Prostate gland (tissue), 2 donors: ENCODE results near the gene GRB10.

Source experiments
- POLR2A ChIP-seq: fragments of 450-650 bp; IDR thresholded peaks from one replicate; pipeline ENCODE4 v1.6.1; 2016; ENCODE audit warnings: antibody characterized with exemption, mild to moderate bottlenecking
- TF ChIP-seq, protein P1 (sequence below), 4 experiments: fragments of 200-600 bp in 2 of 4; fragments of 450-650 bp in 2 of 4; sonication (generic) in 2 of 4; IDR thresholded peaks; 1 replicate in 3 of 4; 2 replicates in 1 of 4; pipeline ENCODE4 v1.5.1; 2016 to 2019; ENCODE audit warnings: antibody characterized with exemption in 4 of 4, mild to moderate bottlenecking in 2 of 4, moderate library complexity in 2 of 4

DNA sequence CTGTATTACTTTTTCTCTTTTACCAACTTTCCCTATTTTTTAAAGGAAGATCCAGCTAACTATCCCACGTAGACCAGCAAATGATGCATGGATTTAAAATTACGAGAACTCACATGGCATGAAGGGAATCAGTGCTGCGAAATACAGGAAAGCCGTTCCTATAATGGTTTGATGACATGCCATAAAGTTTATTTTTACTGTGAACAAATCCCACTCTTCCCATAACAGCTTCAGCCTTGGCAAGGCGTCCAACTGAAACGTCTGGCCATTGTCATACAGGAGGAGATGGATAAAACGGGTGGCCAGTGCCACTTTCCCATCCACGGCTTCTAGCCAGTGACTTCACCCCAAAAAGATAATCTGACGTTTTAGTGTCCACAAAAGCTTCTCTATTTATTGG, 111.3 kb downstream of the GRB10 start:
- TF ChIP-seq, protein P1, sequence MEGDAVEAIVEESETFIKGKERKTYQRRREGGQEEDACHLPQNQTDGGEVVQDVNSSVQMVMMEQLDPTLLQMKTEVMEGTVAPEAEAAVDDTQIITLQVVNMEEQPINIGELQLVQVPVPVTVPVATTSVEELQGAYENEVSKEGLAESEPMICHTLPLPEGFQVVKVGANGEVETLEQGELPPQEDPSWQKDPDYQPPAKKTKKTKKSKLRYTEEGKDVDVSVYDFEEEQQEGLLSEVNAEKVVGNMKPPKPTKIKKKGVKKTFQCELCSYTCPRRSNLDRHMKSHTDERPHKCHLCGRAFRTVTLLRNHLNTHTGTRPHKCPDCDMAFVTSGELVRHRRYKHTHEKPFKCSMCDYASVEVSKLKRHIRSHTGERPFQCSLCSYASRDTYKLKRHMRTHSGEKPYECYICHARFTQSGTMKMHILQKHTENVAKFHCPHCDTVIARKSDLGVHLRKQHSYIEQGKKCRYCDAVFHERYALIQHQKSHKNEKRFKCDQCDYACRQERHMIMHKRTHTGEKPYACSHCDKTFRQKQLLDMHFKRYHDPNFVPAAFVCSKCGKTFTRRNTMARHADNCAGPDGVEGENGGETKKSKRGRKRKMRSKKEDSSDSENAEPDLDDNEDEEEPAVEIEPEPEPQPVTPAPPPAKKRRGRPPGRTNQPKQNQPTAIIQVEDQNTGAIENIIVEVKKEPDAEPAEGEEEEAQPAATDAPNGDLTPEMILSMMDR (IDR thresholded peaks at IDR 0.05): no peak
- TF ChIP-seq POLR2A: no peak
